DOHH2 (cell line): ENCODE measurements around the gene ZNF521.

Experiments used
- CTCF ChIP-seq: fragments of 200-600 bp; sonication (generic); IDR thresholded peaks from one replicate; pipeline ENCODE4 v1.5.1; 2014; ENCODE audit warnings: antibody characterized with exemption, mild to moderate bottlenecking, low read depth, low read length; ENCODE audit not compliant: poor library complexity, severe bottlenecking
- EZH2phosphoT487 ChIP-seq: fragments of 200-600 bp; sonication (generic); IDR thresholded peaks from 2 replicates; pipeline ENCODE4 v1.6.1; 2017; ENCODE audit warnings: borderline replicate concordance, mild to moderate bottlenecking, antibody characterized with exemption, low read length, moderate library complexity, mixed read lengths

- no peak for TF ChIP-seq CTCF
- no peak for TF ChIP-seq EZH2phosphoT487
Measured at GRCh38 chr18:25326361-25326952, 25.5 kb downstream of the ZNF521 start.
